ENCODE data around the gene ASAP2. TPM values are rescaled to one million over a fixed set of nuclear protein-coding genes. Genes with fewer than 3 reads are reported as not detected.

Gene ASAP2
- total and polyA plus RNA-seq, 9 of the 15 experiments (the other 6 are each of a cell fraction or from before 2014, with no cell fraction given): 0.06 to 4.3 (median 3.1) TPM

DNA sequence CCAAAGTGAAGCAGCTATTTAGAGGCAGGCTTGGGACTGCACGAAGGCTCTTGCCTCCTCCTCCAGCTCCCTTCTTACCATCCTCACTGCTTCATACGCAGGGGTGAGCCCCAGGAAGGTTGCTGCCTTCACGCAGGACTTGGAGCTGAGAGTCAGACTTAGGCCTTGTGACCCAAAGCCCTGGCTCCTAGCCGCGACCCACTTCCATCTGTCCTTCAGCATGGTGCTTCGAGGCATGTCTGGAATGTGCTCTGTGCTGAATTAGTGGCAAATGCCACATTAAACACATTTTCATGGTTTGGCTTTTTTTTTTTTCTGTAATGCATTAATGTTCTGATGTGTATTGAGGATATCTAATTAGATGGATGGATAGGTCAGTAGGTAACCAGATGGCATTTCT lies 179.2 kb downstream of the ASAP2 start:
- Histone ChIP-seq H3K9me1 (ENCODE audit: control insufficient read depth, insufficient read depth, low read length) (no peaks in the 10 kb centered on the region), H3K79me2 (ENCODE audit: control insufficient read depth, insufficient read depth, low read length) (no peaks in the 10 kb centered on the region), H3K27me3 (ENCODE audit: control insufficient read depth in 2 of 2, insufficient read depth in 2 of 2, low read length in 2 of 2) (no peaks in the 10 kb centered on the region), H3K4me3 (no peak overlapping the region), H3K9ac (ENCODE audit: insufficient read depth in 1 of 2, low read depth in 2 of 2, low read length in 2 of 2) (no peak overlapping the region), H4K20me1 (replicated peaks; ENCODE audit: control insufficient read depth, insufficient read depth, low read length) (no peaks in the 10 kb centered on the region), H3K4me2 (ENCODE audit: insufficient read depth, low read length) (no peak overlapping the region), H3K27ac (ENCODE audit: extremely low read depth, low read depth, low read length) (no peak overlapping the region), H3K9me3 (replicated peaks; ENCODE audit: control insufficient read depth, insufficient read depth, low read depth, low read length) (no peaks in the 10 kb centered on the region), H3K4me1 (replicated peaks in 1 of 2; ENCODE audit: control insufficient read depth in 2 of 2, insufficient read depth in 2 of 2, low read length in 2 of 2) (peaks cover 8 to 9% of the 10 kb centered on the region in 2 experiments; a peak in 4 of 5 replicates), H3K36me3 (ENCODE audit: control insufficient read depth, insufficient read depth, low read length) (no peaks in the 10 kb centered on the region), H2AFZ (ENCODE audit: low read depth, low read length) (no peak overlapping the region)
- ATAC-seq (no peak), DNase-seq (ENCODE audit: extremely low read depth in 1 of 4, low spot score in 3 of 4) (no peak), FAIRE-seq (no peak)
- WGBS (ENCODE audit: insufficient coverage, low coverage, missing lambda C conversion rate): 60% methylated on average over 6 of the region's 6 CpGs
- intact Hi-C loops (cut with micrococcal nuclease): no loop called here
- BruUV-seq (replicated peaks): no TSS peak
- ChIA-PET CTCF (ENCODE audit: low intra/inter-chr PET ratio) (no interaction called here), POLR2A (interaction anchor here (0.6 kb wide), 1 partner anchor 1012 kb away, joined by 3 read pairs; no protein-coding TSS in a partner anchor)
- in situ Hi-C loops (cut with MboI): no loop called here
- TF ChIP-seq SMAD1 (IDR thresholded peaks at IDR 0.05; ENCODE audit: low read depth, low read length, partially characterized antibody) (no peak), GABPB1 (CRISPR knock-in tag; IDR thresholded peaks at IDR 0.05) (no peak), CBX8 (IDR thresholded peaks at IDR 0.05; ENCODE audit: borderline replicate concordance, extremely low read depth, low read depth, low read length, poor library complexity, severe bottlenecking) (no peak), KAT8 (IDR thresholded peaks at IDR 0.05; ENCODE audit: low read depth) (no peak), FOXA3 (CRISPR knock-in tag; conservative IDR thresholded peaks at IDR 0.05 in 1 of 2, IDR thresholded peaks at IDR 0.05 in 1 of 2) (no peak), PML (IDR thresholded peaks at IDR 0.05; ENCODE audit: low read length) (no peak)
- TF ChIP-seq, protein P1, sequence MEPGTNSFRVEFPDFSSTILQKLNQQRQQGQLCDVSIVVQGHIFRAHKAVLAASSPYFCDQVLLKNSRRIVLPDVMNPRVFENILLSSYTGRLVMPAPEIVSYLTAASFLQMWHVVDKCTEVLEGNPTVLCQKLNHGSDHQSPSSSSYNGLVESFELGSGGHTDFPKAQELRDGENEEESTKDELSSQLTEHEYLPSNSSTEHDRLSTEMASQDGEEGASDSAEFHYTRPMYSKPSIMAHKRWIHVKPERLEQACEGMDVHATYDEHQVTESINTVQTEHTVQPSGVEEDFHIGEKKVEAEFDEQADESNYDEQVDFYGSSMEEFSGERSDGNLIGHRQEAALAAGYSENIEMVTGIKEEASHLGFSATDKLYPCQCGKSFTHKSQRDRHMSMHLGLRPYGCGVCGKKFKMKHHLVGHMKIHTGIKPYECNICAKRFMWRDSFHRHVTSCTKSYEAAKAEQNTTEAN (CRISPR knock-in tag; IDR thresholded peaks at IDR 0.05): no peak
- TF ChIP-seq, protein P2, sequence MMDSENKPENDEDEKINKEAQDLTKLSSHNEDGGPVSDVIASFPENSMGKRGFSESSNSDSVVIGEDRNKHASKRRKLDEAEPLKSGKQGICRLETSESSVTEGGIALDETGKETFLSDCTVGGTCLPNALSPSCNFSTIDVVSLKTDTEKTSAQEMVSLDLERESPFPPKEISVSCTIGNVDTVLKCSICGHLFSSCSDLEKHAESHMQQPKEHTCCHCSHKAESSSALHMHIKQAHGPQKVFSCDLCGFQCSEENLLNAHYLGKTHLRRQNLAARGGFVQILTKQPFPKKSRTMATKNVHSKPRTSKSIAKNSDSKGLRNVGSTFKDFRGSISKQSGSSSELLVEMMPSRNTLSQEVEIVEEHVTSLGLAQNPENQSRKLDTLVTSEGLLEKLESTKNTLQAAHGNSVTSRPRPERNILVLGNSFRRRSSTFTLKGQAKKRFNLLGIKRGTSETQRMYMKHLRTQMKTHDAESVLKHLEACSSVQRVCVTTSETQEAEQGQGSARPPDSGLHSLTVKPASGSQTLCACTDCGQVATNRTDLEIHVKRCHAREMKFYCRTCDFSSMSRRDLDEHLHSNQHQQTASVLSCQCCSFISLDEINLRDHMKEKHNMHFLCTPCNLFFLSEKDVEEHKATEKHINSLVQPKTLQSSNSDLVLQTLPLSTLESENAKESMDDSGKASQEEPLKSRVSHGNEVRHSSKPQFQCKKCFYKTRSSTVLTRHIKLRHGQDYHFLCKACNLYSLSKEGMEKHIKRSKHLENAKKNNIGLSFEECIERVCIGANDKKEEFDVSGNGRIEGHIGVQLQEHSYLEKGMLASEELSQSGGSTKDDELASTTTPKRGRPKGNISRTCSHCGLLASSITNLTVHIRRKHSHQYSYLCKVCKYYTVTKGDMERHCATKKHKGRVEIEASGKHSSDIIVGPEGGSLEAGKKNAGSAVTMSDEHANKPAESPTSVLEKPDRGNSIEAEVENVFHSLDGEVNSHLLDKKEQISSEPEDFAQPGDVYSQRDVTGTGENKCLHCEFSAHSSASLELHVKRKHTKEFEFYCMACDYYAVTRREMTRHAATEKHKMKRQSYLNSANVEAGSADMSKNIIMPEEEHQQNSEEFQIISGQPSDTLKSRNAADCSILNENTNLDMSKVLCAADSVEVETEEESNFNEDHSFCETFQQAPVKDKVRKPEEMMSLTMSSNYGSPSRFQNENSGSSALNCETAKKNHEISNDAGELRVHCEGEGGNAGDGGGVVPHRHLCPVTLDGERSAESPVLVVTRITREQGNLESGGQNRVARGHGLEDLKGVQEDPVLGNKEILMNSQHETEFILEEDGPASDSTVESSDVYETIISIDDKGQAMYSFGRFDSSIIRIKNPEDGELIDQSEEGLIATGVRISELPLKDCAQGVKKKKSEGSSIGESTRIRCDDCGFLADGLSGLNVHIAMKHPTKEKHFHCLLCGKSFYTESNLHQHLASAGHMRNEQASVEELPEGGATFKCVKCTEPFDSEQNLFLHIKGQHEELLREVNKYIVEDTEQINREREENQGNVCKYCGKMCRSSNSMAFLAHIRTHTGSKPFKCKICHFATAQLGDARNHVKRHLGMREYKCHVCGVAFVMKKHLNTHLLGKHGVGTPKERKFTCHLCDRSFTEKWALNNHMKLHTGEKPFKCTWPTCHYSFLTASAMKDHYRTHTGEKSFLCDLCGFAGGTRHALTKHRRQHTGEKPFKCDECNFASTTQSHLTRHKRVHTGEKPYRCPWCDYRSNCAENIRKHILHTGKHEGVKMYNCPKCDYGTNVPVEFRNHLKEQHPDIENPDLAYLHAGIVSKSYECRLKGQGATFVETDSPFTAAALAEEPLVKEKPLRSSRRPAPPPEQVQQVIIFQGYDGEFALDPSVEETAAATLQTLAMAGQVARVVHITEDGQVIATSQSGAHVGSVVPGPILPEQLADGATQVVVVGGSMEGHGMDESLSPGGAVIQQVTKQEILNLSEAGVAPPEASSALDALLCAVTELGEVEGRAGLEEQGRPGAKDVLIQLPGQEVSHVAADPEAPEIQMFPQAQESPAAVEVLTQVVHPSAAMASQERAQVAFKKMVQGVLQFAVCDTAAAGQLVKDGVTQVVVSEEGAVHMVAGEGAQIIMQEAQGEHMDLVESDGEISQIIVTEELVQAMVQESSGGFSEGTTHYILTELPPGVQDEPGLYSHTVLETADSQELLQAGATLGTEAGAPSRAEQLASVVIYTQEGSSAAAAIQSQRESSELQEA (IDR thresholded peaks at IDR 0.05; ENCODE audit: low read depth): no peak
- TF ChIP-seq, protein P3, sequence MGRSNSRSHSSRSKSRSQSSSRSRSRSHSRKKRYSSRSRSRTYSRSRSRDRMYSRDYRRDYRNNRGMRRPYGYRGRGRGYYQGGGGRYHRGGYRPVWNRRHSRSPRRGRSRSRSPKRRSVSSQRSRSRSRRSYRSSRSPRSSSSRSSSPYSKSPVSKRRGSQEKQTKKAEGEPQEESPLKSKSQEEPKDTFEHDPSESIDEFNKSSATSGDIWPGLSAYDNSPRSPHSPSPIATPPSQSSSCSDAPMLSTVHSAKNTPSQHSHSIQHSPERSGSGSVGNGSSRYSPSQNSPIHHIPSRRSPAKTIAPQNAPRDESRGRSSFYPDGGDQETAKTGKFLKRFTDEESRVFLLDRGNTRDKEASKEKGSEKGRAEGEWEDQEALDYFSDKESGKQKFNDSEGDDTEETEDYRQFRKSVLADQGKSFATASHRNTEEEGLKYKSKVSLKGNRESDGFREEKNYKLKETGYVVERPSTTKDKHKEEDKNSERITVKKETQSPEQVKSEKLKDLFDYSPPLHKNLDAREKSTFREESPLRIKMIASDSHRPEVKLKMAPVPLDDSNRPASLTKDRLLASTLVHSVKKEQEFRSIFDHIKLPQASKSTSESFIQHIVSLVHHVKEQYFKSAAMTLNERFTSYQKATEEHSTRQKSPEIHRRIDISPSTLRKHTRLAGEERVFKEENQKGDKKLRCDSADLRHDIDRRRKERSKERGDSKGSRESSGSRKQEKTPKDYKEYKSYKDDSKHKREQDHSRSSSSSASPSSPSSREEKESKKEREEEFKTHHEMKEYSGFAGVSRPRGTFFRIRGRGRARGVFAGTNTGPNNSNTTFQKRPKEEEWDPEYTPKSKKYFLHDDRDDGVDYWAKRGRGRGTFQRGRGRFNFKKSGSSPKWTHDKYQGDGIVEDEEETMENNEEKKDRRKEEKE (IDR thresholded peaks at IDR 0.05; ENCODE audit: borderline replicate concordance in 1 of 2, control insufficient read depth in 1 of 2, low read depth in 2 of 2, low read length in 1 of 2): no peak
